MCF 10A (cell line): ENCODE results near the gene PHF19. TPM values are rescaled to one million over a fixed set of nuclear protein-coding genes. Genes with fewer than 3 reads are reported as not detected.

Source experiments
- BruUV-seq: library from RNA; stranded (reverse); fragments of 400-500 nt; replicated peaks from 2 replicates; lab custom pipeline; 2021; lab: Mats Ljungman, UMichigan
- CTCF ChIA-PET: fragments of 300-600 bp; sonication (Branson Sonifier 250); formaldehyde crosslinking; extraction: SDS; loops from one replicate; lab custom pipeline; 2021; ENCODE audit warnings: antibody characterized with exemption, inconsistent platforms; lab: Yijun Ruan, JAX
- POLR2A ChIA-PET: fragments of 300-600, 350-650 bp; sonication (Branson Sonifier 250); formaldehyde crosslinking; extraction: SDS; loops from one replicate; lab custom pipeline; 2020; ENCODE audit warnings: antibody characterized with exemption, inconsistent platforms; lab: Yijun Ruan, JAX
- DNase-seq: peaks from one replicate; pipeline ENCODE4 v3.0.0-alpha.2; 2018; ENCODE audit not compliant: unreplicated experiment
- H3K27ac Mint-ChIP-seq: one replicate; pipeline ENCODE4 v1.8.0; 2022; ENCODE audit warnings: mild to moderate bottlenecking, low read depth, mixed read lengths; ENCODE audit not compliant: unreplicated experiment
- H3K27me3 Mint-ChIP-seq: one replicate; pipeline ENCODE4 v1.8.0; 2022; ENCODE audit warnings: mixed read lengths; ENCODE audit not compliant: insufficient read depth, unreplicated experiment
- H3K36me3 Mint-ChIP-seq: one replicate; pipeline ENCODE4 v1.8.0; 2022; ENCODE audit warnings: mild to moderate bottlenecking, moderate library complexity, mixed read lengths; ENCODE audit not compliant: insufficient read depth, unreplicated experiment
- H3K4me1 Mint-ChIP-seq: one replicate; pipeline ENCODE4 v1.8.0; 2022; ENCODE audit warnings: mixed read lengths; ENCODE audit not compliant: insufficient read depth, unreplicated experiment
- H3K4me3 Mint-ChIP-seq: one replicate; pipeline ENCODE4 v1.8.0; 2022; ENCODE audit warnings: mild to moderate bottlenecking, moderate library complexity, mixed read lengths; ENCODE audit not compliant: unreplicated experiment
- H3K9me3 Mint-ChIP-seq: one replicate; pipeline ENCODE4 v1.8.0; 2022; ENCODE audit warnings: mixed read lengths; ENCODE audit not compliant: unreplicated experiment
- CTCF ChIP-seq: fragments of 200-600 bp; IDR thresholded peaks from one replicate; pipeline ENCODE4 v1.8.0; 2022; ENCODE audit warnings: antibody characterized with exemption, mild to moderate bottlenecking; ENCODE audit not compliant: unreplicated experiment
- intact Hi-C: fragments of 100-400 bp; cut with micrococcal nuclease; formaldehyde crosslinking; loops from 2 replicates; pipeline ENCODE4 v1.14.1; 2022
- total RNA-seq: library from RNA; stranded (reverse); gene quantifications from 2 replicates; pipeline ENCODE4 v1.2.3, GENCODE V29; 2022

The PHF19 gene
- total RNA-seq, 1 experiment from 2014 or later: 61.0 TPM

GRCh38 chr9:120855827-120856670 lies 20.9 kb downstream of the PHF19 start:
- BruUV-seq: no TSS peak
- H3K9me3 Mint-ChIP-seq: no peaks in the 10 kb centered on the region
- no peak overlapping the region for H3K27ac Mint-ChIP-seq
- no peak overlapping the region for H3K4me3 Mint-ChIP-seq
- intact Hi-C loops: no loop called here
- H3K36me3 Mint-ChIP-seq: peaks cover 22% of the 10 kb centered on the region
- CTCF ChIA-PET: no interaction called here
- DNase-seq: no peak
- H3K4me1 Mint-ChIP-seq: no peaks in the 10 kb centered on the region
- H3K27me3 Mint-ChIP-seq: no peaks in the 10 kb centered on the region
- POLR2A ChIA-PET: interaction anchor here (0.5 to 1.4 kb wide), 5 partner anchors 12 to 101 kb away, joined by 3 to 4 read pairs (median 3); partner anchors contain the start of gene PSMD5
- TF ChIP-seq CTCF: no peak

- DNase-seq: no peak
- Mint-ChIP-seq H3K9me3 (no peaks in the 10 kb centered on the region), H3K36me3 (peaks cover 20% of the 10 kb centered on the region), H3K4me1 (no peaks in the 10 kb centered on the region), H3K27me3 (no peaks in the 10 kb centered on the region), H3K27ac (no peak overlapping the region), H3K4me3 (no peak overlapping the region)
- CTCF ChIA-PET: no interaction called here
- intact Hi-C loops: no loop called here
- no TSS peak for BruUV-seq
- TF ChIP-seq CTCF: no peak
- POLR2A ChIA-PET: interaction anchor here (1.4 kb wide), 1 partner anchor 13 kb away, joined by 4 read pairs; the partner anchor contains the start of gene PSMD5
These were observed 22.2 kb downstream of the PHF19 start for GRCh38 chr9:120854596-120855327.

- Mint-ChIP-seq H3K4me1 (no peaks in the 10 kb centered on the region), H3K4me3 (no peak overlapping the region), H3K27me3 (no peaks in the 10 kb centered on the region), H3K27ac (no peak overlapping the region), H3K36me3 (peaks cover 29% of the 10 kb centered on the region), H3K9me3 (no peaks in the 10 kb centered on the region)
- POLR2A ChIA-PET: interaction anchor here (1.0 to 1.4 kb wide), 2 partner anchors 9 to 17 kb away, joined by 3 to 8 read pairs; no protein-coding TSS in a partner anchor
- intact Hi-C loops: no loop called here
- TF ChIP-seq CTCF: no peak
- BruUV-seq: no TSS peak
- CTCF ChIA-PET: interaction anchor here (1.5 kb wide), 1 partner anchor 97 kb away, joined by 3 read pairs; no protein-coding TSS in a partner anchor
- DNase-seq: no peak
These were observed 23.8 kb downstream of the PHF19 start for GRCh38 chr9:120853198-120853597.
